NCI-H1092 (cell line): ENCODE data around the gene QSER1.

Source experiments
- DNase-seq: peaks from one replicate; lab custom pipeline; 2025; lab: John Stamatoyannopoulos, UW

Gene QSER1

DNA sequence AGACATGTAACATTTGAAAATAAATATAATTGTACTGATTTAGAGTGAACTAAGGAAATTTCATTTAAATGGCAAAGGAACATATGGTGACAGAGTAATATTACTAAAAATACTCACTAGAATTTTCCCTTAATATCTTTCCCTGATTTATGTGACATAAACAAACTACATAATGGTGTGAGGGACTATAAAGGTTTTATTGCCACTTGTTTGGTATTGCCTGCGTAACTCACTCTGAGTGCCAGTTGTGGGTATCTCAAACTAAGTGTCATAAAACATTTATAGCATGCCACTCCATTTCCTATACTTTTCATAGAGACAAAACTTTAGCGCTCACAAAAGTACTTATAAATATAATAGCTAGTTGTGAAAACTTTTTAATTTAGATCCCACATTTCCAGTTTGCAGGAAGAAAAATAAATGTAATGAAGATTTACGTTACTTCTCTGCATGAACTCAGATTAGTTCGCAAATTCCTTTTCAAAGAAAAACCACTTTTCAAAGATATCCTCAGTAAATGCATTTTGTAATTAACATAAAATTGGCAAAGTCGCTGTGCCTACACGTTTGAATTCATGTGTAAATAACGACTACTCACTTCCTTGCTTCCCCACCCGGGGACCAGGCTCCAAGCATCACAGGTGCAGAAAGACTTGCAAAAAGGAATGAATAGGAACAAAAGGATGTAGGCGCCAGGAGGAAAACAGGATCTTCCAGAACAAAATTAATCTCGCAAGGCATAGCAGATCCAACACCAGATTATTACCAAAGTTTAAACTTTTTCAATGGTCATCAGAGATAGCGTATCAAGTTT, 1.6 kb upstream of the QSER1 start:
- DNase-seq: peak; percentile 21

DNA sequence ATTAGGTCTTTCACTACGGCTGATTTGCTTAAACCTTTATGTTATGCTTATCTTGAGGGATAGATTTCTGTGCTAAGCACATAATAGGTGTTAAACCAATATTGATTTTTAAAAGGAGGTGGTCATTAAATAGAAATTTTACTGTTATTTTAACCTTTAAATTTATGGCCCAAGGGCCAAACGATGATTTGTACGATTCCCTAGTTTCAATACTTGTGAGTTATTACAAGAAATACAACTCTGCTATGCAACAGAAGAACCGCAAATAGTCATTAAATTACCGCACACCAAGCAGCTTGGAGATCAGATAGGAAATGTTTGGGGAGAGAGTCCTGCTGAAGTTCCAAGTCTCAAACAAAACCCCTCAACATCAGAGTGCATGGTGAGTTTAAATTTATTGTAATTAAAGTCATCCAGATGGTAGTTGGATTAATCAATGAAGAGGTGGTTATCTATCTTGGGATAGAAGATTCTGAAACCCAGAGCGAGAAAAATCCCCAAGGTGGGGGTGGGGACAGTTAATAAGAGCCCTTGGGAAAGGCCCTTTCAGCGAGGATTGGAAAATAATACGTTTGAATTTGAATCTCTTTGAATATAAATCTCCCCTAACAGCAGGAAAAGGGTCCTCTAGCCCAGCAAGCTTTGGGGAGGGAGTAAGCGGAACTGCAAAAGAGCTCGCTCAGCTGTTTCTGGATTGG, 805 bp upstream of the QSER1 start:
- peak; percentile 59 for DNase-seq

- DNase-seq: peak; percentile 74
Measured at GRCh38 chr11:32893093-32893342, 407 bp downstream of the QSER1 start.

- DNase-seq: no peak
Measured at GRCh38 chr11:32893343-32894148, 935 bp downstream of the QSER1 start.

GRCh38 chr11:32894149-32894827, 1.7 kb downstream of the QSER1 start:
- peak; percentile 21 for DNase-seq

DNA sequence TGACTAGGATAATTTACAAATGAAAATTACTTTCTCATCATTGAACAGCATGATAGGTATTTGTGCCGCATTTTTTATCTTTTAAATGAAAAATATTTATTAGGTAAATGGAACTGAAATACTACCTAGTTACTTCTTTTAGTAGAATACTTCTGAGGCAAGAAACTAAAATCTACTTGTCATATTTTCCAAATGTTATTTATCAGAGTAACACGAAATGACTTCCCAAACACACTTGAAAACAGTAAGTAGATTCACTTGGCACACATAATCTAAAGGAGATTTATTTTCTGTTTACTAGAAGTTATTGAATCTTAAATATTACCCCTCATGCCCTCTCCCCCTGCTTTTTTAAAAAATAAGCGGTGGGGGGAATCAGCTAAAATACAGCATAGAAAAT, 2.3 kb downstream of the QSER1 start:
- DNase-seq: no peak

GRCh38 chr11:32895471-32895870, 2.9 kb downstream of the QSER1 start:
- DNase-seq: no peak

DNA sequence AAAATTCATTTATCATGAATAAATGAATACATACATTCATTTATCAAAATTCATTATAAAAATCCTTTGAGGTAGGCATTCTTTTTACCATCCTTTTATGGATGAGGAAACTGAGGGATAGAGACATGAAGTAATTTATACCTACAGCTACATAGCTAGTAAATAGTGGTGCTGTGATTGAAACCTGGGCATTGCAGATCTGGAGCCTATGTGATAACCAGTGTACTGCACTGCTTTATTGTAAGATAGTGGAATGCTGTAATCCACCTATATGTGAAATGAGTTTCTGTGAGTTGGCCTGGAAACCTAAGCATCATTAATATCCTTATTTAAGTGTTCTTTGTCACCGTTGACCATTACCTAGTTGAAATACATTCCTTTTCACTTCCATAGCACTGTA, 4.5 kb downstream of the QSER1 start:
- DNase-seq: no peak

- DNase-seq: no peak
Measured at GRCh38 chr11:32899438-32899837, 6.8 kb downstream of the QSER1 start.

GRCh38 chr11:32902089-32902665, 9.6 kb downstream of the QSER1 start:
- no peak for DNase-seq

GRCh38 chr11:32905028-32905667, 12.5 kb downstream of the QSER1 start:
- no peak for DNase-seq

DNA sequence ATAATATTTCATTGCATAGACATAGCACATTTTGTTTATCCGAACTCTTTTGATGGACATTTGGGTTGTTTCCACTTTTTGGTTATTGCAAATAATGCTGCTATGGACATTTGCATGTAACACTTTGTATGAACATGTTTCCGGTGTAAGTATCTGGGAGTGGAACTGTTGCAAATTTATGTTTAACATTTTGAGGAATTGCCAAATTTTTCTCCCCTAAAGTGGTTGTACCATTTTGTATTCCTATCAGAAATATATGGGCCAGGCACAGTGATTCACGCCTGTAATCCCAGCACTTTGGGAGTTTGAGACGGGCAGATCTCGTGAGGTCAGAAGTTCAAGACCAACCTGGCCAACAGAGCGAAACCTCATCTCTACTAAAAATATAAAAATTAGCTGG, 16.0 kb downstream of the QSER1 start:
- no peak for DNase-seq

GRCh38 chr11:32911413-32911812, 18.8 kb downstream of the QSER1 start:
- DNase-seq: no peak

- DNase-seq: no peak
Measured at GRCh38 chr11:32913445-32913844, 20.8 kb downstream of the QSER1 start.

DNA sequence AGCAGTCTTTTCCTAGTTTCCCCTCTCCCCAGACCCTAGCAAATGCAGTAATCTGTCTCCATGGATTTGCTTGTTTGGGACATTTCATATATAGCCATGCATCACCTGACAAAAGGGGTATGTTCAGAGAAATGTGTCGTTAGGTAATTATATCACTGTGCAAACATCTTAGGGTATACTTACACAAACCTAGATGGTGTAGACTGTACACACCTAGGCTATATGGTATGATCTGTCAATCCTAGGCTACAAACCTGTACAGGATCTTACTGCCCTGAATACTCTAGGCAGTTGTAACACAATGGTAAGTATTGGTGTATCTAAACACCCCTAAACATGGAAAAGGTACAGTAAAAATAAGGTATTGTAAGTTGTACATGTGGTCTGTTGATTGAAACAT, 23.8 kb downstream of the QSER1 start:
- no peak for DNase-seq

DNA sequence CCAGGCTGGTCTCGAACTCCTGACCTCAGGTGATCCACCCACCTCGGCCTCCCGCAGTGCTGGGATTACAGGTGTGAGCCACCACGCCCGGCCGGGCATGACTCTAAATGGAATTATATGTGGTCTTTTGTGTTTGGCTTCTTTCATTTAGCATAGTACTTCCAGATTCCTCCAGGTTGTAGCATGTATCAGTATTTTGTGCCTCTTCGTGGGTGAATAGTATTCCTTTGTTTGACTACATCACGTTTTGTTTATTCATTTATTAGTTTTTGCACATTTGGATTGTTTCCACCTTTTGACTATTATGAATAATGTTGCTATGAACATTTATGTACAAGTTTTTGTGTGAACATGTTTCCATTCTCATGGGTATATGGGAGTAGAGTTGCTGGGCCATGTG, 24.4 kb downstream of the QSER1 start:
- no peak for DNase-seq

GRCh38 chr11:32918427-32918826, 25.8 kb downstream of the QSER1 start:
- no peak for DNase-seq

DNA sequence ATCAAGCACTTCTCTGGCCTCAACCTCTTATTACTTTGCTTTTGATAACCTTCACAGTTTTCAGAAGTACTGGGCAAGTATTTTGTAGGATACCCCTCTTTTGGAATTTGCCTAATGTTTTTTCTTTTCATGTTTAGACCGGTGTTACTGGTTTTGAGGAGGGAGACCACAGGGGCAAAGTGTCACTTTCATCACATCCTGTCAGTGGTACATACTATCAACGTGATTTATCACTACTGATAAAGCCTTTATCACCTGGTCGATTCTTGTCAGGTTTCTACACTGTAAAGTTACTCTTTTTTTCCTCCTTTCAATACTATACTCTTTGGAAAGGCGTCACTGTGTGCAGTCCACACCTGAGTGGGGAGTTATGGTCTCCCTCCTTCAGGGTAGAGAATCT, 26.7 kb downstream of the QSER1 start:
- DNase-seq: no peak

GRCh38 chr11:32920570-32920969, 28.0 kb downstream of the QSER1 start:
- DNase-seq: no peak

DNA sequence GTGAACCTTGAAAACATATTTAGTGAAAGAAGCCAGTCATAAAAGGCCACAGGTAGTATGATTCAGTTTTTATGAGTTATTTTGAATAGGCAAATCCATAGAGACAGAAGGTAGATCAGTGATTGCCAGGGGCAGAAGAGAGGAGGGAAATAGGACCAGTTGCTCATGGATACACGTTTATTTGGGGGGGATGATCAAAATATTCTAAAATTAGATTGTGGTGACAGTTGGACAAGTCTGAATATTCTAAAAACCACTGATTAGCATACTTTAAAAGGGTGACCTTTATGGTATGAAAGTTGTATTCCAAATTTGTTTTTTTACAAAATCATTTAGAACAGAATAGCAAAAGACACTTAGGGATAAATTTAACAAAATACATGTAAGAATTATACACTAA, 28.6 kb downstream of the QSER1 start:
- no peak for DNase-seq

DNA sequence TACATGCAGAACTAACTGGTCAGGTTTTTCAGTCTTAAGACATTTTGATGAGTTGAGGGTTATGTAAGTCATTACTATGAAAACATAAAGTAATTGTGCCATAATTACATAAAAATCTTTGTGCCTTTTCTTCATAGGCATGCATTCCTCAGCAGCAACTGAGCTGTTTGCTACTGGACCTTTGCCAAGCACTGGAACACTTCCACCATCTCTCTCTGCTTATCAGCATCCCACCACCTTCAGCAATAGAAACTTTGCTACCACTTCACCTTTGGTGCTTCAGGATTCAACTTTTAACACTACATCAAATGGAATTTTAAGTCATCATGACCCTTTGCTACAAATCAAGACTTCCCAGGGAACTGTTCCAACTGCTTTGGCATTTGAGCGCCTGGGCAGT, 39.0 kb downstream of the QSER1 start:
- no peak for DNase-seq

DNA sequence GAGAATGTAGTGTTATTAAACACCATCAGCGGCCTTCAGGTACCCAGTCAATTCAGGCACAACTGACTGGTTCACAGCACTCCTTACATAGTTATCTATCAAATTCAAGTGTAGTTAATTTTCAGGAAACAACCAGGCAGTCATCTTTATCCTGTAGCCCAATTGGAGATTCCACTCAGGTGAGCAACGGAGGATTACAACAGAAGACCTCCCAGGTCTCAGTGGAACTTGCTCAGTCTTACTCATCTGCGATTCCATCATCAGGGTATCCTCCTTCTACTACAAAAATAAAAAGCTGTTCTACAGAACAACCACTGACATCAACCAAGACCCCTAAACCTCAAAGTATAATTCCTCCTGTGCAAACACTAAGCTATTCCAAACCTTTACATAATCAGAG, 39.6 kb downstream of the QSER1 start:
- DNase-seq: no peak
